Measurements from ENCODE around the gene UAP1L1. TPM values are rescaled to one million over a fixed set of nuclear protein-coding genes. Genes with fewer than 3 reads are reported as not detected.
"Not testable (repeated sequence)": the region's sequence is repeated elsewhere in the genome, so short reads cannot be mapped to it uniquely, and the experiment has no call there.

The UAP1L1 gene, protein sequence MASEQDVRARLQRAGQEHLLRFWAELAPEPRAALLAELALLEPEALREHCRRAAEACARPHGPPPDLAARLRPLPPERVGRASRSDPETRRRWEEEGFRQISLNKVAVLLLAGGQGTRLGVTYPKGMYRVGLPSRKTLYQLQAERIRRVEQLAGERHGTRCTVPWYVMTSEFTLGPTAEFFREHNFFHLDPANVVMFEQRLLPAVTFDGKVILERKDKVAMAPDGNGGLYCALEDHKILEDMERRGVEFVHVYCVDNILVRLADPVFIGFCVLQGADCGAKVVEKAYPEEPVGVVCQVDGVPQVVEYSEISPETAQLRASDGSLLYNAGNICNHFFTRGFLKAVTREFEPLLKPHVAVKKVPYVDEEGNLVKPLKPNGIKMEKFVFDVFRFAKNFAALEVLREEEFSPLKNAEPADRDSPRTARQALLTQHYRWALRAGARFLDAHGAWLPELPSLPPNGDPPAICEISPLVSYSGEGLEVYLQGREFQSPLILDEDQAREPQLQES
- 1 to 10 TPM; 3.8 to 9.0 (median 6.0) TPM for polyA plus RNA-seq

- 2 to 3% (median 3%) methylated on average over 53 to 85 of the region's 87 CpGs for WGBS, 3 donors
- no peak within 1 kb of the TSS for H3K27ac ChIP-seq (ENCODE audit: low read depth, low read length)
Measured at GRCh38 chr9:137077010-137077747, at the start of gene UAP1L1. UAP1L1 (plus strand) TSS chr9:137077517; CDS start chr9:137077533, 16 bp downstream.

- H3K27ac ChIP-seq (ENCODE audit: low read depth, low read length): no peak overlapping the region
- WGBS, 3 donors: 0 to 1% (median 1%) methylated on average over 72 to 97 of the region's 98 CpGs
Measured at GRCh38 chr9:137028263-137029057, 48.9 kb upstream of the UAP1L1 start.

- no peak overlapping the region for H3K27ac ChIP-seq (ENCODE audit: low read depth, low read length)
- WGBS, 3 donors: 21 to 25% (median 25%) methylated on average over 19 of the region's 19 CpGs
Measured at GRCh38 chr9:137029058-137029936, 48.0 kb upstream of the UAP1L1 start.

- 52 to 72% (median 58%) methylated on average over 13 to 15 of the region's 15 CpGs for WGBS, 3 donors
- no peak overlapping the region for H3K27ac ChIP-seq (ENCODE audit: low read depth, low read length)
Measured at GRCh38 chr9:137030006-137030405, 47.3 kb upstream of the UAP1L1 start.

GRCh38 chr9:137030538-137031527 lies 46.5 kb upstream of the UAP1L1 start:
- WGBS, 3 donors: 65 to 86% (median 75%) methylated on average over 59 to 65 of the region's 65 CpGs
- no peak overlapping the region for H3K27ac ChIP-seq (ENCODE audit: low read depth, low read length)

DNA sequence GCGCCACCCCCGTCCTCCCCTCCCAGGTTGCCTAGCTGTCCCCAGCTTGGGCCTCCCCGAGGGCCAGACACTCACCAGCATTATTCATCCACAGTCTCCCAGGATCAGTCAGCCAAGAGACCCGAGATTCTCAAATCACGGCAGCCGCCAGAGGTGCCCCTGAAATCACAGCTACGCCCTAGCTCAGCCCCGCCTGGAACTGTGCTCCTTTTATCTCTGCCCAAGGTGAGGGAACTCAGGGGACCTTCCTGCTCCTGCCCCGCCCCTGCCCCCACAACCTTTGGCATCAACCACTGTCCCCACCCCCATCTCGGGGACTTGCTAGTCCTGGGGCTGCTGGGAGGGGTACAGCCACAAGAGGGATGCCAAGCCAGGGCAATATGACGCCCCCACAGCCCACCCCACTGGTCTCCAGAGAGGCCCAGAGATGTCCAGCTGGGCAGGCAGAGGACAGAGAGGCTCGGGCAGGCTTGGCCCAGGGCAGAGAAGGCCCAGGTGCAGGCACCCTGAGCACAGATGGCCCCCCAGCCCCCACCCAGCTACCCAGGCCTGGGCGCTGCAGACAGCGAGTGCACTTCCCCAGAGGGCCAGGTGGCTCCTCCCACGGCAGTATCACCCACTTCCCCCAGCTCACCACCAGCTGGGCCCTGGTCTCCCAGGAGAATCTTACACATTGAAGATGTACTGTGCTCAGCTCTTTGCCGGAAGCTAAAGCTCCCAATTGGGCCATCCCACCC lies 45.2 kb upstream of the UAP1L1 start, which contains the start of gene FUT7:
Gene FUT7 (minus strand): TSS at position 185 of the 737 bp plus-strand sequence. CDS start 97 bp downstream, at position 88.
- no peak within 1 kb of the TSS for H3K27ac ChIP-seq (ENCODE audit: low read depth, low read length)
- 51 to 68% (median 54%) methylated on average over 15 to 16 of the region's 16 CpGs for WGBS, 3 donors

DNA sequence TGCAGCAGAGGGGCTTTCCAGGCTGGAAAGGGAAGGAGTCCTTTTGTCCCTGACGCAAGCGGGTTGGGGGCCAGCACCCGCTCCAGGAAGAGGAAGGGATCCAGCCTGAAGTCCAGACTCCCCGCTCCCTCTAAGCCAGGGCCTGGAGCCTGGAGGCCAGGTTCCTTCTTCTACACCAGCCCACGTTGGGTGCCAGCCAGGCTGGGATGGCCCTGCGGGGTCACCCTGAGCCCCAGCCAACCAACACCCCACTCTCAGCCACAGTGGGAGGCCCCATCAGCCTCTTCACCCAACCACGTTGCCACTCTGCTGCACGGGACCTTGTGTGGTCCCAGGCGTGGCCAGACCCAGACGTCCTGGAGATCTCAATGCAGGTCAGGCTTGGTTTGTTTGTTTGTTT lies 44.5 kb upstream of the UAP1L1 start:
- WGBS, 3 donors: 53 to 84% (median 70%) methylated on average over 7 to 10 of the region's 10 CpGs
- H3K27ac ChIP-seq (ENCODE audit: low read depth, low read length): no peak overlapping the region

DNA sequence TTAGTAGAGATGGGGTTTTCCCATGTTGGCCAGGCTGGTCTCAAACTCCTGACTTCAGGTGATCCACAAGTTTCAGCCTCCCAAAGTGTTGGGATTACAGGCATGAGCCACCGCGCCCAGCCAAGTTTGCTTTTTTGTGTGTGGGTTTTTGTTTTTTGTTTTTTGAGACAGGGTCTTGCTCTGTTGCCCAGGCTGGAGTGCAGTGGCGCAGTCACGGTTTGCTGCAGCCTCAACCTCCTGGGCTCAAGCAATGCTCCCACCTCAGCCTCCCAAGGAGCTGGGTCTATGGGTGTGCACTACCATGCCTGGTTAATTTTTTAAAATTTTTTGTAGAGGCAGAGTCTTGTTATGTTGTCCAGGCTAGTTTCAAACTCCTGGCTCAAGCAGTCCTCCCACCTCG lies 43.8 kb upstream of the UAP1L1 start:
- H3K27ac ChIP-seq (ENCODE audit: low read depth, low read length): not testable (repeated sequence)
- WGBS, 3 donors: 83 to 94% (median 93%) methylated on average over 5 of the region's 5 CpGs

DNA sequence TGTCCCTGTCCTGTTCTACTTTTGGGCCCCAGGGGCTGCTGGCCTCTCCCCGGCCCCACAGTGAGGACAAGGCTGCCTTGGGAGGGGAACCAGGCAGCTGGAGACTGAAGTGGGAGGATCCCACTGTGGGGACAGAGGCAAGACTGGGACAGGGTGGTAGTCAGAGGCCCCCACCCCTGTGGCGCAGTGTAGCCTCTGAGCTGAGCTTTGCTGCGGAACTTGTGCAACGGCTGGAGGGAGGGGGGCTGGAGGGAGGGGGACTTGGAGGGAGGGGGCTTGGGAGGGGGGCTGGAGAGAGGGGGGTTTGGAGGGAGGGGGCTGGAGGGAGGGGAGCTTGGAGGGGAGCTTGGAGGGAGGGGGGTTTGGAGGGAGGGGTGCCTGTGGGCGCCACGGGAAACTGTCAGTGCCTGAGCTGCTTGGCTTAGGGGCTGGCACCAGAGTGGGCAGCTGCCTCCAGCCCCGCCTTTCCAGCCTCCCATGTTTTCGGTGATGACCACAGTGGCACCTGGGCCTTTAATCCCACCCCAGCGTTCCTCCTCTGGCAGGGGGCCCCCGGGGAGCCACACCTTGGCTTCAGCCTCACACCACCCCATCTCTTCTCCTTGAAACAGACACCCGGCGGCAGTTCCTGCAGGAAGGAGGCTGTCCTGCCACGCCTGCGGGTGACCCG lies 43.1 kb upstream of the UAP1L1 start:
- 21 to 48% (median 34%) methylated on average over 13 to 15 of the region's 15 CpGs for WGBS, 3 donors
- peak overlapping the region; percentile 40 for H3K27ac ChIP-seq (ENCODE audit: low read depth, low read length)

GRCh38 chr9:137034709-137035506 lies 42.4 kb upstream of the UAP1L1 start:
- no peak overlapping the region for H3K27ac ChIP-seq (ENCODE audit: low read depth, low read length)
- WGBS, 3 donors: 5 to 21% (median 9%) methylated on average over 24 of the region's 24 CpGs

GRCh38 chr9:137035507-137035834 lies 41.8 kb upstream of the UAP1L1 start:
- no peak overlapping the region for H3K27ac ChIP-seq (ENCODE audit: low read depth, low read length)
- 27 to 32% (median 29%) methylated on average over 8 to 9 of the region's 9 CpGs for WGBS, 3 donors

DNA sequence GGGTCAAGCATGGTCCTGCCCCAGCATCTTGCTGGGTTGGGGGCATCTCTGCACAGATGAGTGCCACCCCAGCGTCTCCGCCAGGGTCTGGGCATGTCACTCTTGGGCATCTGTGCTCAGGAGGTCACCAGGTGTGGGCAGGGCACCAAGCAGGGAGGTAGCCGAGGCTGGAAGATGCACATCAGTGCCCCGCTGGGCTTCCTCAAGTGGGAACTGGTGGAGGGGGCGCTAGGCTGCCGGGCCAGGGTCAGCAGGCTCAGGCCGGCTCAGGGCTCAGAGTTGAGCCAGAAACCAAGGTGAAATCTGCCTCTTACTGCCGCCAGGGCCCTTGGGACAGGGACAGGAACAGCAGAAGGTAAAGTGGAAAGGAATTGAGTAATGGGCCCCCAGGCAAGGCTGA lies 41.4 kb upstream of the UAP1L1 start:
- 72 to 78% (median 76%) methylated on average over 8 of the region's 8 CpGs for WGBS, 3 donors
- H3K27ac ChIP-seq (ENCODE audit: low read depth, low read length): no peak overlapping the region

DNA sequence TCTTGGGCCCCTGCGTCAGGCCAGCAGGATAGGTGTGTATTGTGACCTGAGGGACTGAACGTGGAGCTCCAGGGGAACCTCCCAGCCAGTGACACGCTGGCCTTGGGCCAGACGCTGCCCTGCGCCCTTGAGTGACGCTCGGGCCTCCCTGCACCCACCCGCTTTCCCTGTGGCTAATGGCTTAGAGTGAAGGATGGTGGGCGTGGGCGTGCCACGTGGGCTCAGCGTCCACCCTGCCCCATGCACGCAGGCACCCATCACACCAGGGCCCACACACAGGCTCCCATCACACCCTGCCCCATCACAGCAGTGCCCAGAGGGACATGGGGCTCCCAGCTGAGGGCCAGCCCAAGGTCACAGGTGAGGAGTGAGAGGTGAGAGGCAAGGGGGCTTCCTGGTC lies 40.3 kb upstream of the UAP1L1 start:
- WGBS, 3 donors: 64 to 76% (median 74%) methylated on average over 13 of the region's 13 CpGs
- no peak overlapping the region for H3K27ac ChIP-seq (ENCODE audit: low read depth, low read length)

DNA sequence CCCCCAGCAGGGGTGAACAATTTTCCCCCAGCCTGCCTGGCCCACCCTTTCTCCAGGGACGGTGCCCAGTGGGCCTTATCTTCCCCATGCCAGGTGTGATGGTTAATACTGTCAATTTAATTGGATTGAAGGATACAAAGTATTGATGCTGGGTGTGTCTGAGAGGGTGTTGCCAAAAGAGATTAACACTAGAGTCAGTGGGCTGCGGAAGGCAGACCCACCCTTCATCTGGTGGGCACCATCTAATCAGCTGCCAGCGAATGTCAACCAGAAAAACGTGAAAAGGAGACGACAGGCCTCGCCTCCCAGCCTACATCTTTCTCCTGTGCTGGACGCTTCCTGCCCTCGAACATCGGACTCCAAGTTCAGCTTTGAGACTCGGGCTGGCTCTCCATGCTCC lies 39.8 kb upstream of the UAP1L1 start:
- 85 to 91% (median 89%) methylated on average over 10 of the region's 10 CpGs for WGBS, 3 donors
- H3K27ac ChIP-seq (ENCODE audit: low read depth, low read length): no peak overlapping the region

DNA sequence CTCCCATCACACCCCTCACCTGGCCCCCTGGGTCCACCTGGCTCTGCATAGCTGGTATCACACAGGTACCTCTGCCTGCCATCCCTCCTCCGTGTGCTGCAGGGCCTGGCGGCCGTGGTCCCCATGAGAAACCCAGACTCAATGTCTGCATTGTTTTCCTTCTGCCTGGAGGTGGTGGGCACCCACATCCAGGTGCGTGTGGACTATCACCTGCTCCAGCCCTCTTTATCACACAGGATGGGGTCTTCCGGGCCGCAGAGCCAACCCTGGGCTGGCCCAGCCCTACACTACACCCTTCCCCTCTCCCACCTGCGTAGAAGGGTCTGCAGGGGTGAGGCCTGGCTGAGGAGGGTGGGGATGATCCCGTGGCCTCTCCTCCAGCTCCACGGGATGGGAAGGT lies 38.4 kb upstream of the UAP1L1 start:
- 83 to 90% (median 86%) methylated on average over 9 of the region's 9 CpGs for whole genome bisulfite sequencing, 3 donors

More for the DNA sequence above, 38.4 kb upstream of the UAP1L1 start:
- no peak overlapping the region for H3K27ac ChIP-seq (ENCODE audit: low read depth, low read length)
